Stimulated activated CD4-positive, alpha-beta T cell treated with anti-CD3 and anti-CD28 coated beads, Interleukin-15, amount 100 ng/mL, for 1 hour (primary cell): ENCODE results near the gene LYSMD1.
A peak's percentile ranks its signal among the peaks of the same experiment; 100 is the strongest.

Experiments
- DNase-seq, 2 donors: peaks; one replicate each; pipeline ENCODE4 v3.0.0-alpha.2; 2020; ENCODE audit warnings: low read depth in 1 of 2, low spot score in 1 of 2

LYSMD1 gene

GRCh38 chr1:151142411-151143056 is 23.2 kb downstream of the LYSMD1 start:
- no peak for DNase-seq

- DNase-seq: no peak
Measured at GRCh38 chr1:151137789-151138188, 27.9 kb downstream of the LYSMD1 start.

DNA sequence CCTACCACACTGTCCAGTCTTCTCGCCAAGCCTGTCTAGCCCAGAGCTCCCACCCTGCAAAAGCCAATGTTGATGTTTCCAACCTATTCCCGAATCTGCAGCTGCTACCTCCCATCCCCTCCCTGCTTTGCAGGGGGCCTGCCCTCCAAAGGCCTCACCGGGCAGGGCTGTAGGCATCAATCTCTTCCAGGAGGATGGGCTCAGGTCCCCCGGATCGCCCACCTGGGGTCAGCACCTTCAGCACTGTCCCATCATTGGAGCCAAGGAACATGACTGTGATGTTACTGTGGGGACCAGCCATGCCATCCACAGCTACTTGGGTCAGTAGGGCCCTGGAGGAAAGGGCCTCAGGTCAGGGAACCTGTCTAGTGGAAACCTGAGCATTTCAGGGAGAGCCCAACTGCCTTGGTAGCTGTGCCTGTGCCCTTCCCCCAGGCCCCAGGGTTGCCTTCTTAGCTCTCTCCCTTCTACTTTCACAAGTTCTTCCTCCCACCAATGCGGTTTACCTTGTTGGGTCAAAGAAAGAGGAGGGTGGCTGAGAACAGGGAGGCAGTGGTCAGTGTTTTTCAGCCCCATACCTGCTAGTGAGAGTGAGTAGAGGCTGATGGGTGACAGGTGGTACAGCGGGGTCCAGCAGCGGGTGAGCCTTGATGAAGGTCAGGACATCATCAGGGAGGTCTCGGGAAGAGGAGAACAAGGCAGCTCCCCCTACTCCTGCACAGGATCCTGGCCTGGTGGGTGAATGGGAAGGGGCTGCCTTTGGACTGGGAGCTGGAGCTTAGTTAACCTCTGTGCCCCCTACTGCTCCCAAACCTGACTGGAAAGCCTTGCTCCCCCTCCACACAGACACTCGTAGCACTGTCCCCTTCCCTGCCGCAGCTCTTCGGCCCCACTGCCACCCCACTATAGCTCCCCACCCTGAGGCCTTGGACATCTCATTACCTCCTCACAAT is 30.0 kb downstream of the LYSMD1 start:
- DNase-seq: no peak

DNA sequence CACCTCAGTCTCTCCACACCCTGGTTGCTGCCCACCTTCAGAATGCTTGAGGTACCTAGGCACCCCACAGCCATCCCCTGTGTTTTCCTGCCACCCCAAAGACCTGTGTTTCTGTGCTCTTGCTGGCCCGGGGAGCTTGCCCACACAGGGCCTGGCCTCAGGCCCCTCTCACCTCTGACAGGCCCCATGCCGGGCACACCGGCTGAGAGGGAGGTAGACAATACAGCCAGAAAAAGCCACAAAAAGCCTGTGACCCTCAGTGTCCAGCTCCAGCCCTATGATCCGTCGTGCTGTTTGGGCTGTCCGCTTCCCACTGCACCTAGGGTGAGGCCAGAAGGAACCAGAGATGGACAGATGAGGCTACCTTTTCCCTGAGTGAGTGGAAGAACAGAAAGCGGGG is 30.7 kb downstream of the LYSMD1 start:
- DNase-seq: no peak

- no peak for DNase-seq
Measured at GRCh38 chr1:151134396-151134795, 31.3 kb downstream of the LYSMD1 start.

DNA sequence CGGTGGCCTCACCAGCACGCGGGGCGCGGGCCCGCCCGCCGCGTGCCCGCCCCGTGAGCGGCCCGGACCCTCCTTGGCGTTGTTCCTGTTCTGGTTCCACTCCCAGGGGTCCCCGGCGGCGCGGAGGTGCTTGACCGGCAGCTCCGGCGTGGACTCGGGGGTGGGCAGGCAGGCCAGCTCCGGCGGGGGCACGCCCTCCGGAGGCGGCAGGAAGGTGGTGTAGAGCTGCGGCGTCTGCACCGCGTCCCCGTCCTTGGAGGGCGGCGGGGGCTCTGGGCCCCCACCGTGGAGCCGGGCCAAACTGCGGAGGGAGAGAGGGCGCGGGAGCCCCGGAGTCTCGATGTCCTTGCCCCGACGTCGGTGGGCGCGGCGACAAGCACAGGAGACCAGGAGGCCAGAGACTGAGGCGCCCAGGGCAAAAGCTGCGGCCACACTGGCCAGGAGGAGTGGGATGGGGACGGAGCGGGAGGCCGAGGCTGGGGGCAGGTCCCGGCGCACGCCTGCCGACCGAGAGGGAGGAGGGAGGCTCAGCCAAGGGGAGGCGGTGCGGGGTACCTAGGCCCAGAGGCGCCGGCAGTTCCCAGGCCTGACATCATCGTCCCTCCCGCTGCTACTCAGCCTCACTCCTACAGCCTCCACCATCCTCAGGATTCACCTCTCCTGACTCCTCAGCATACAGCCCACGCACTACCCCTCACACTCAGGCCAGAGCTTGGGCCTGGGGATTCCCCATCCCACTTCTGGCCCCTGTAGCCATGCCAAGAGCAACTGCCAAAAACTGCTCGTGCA is 32.5 kb downstream of the LYSMD1 start:
- no peak for DNase-seq

DNA sequence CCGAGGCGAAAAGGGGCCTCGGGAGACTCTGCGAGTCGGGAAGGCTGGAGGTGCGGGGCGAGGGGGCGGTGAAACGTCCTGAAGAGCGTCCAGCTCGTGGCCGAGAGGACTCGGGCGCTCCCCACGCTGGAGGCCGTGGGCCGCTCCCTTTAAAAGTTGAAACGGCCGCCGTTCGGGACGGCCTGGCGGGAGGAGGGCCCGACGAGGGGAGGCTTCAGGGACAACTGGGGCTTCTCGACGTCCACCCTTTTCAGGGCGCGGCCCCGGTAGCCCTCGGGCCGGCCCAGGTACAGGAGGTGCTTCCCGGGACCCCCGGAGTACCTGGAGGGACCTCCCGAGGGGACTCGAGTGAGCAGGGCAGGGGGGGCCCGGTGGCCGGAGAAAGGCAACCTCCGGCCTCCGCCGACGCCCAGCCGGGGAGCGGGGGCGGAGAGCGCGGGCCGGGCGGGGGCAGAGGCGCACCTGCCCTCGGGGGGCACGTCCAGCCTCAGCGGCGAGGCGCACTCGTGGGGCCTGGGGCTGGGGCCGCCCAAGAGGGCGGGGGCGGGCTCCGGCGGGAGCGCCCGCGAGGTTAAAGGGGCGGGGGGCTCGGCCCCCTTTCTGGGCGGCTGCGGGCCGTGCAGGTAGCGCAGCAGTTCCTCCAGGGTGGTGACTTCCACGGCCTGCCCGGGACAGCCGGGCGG is 33.2 kb downstream of the LYSMD1 start:
- no peak for DNase-seq

GRCh38 chr1:151131701-151132334 is 33.9 kb downstream of the LYSMD1 start:
- no peak for DNase-seq

DNA sequence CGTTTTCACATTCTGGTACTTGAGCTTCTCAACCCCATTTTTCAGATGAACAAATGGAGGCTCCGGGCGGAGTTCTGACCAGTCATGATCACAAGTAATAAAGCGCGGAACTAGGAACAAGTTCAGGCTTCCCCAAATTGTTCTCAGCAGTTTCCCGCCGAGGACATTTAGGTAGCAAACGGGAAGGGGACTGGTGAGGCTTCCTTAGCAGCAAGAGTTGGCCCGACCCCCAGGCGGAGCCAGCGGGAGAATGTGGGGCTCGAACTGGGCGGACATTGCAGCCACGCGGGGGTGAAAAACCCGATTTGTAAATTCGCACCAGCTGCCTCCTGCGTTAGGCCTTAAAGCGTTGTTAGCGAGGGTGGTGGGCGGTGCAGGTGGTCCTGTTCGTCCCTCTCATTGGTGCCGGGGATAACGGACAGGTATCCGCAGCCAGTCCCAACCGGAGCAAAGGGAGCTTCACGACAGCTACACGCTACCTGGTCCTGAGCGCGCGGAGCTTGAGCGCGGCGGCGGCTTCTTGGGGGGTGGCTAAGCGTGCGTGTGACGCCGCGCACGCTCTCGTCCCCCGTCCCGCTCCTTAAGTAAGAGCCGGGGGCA is 34.6 kb downstream of the LYSMD1 start:
- peak; percentile 47 to 68 for DNase-seq

DNA sequence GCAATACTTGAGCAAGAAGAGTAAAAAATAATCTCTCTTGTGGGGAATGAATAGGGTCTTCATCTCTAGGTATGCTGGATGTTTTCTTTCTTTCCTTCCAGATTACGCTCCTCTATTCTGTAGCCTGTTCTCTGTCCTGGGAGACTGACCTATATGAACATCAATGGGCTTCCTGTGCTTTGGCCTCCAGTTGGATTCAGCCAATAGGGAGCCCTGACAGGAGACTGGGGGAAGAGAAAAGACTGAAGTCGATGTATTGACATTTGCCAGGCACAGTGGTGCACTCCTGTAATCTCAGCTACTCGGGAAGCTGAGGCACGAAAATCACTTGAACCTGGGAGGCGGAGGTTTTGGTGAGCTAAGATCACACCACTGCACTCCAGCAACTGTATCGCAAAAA is 36.9 kb downstream of the LYSMD1 start:
- DNase-seq: no peak

- DNase-seq: no peak
Measured at GRCh38 chr1:151124763-151125403, 40.8 kb downstream of the LYSMD1 start.

- no peak for DNase-seq
Measured at GRCh38 chr1:151113877-151114276, 51.8 kb downstream of the LYSMD1 start.
